GM12891 (cell line): ENCODE results near the gene DYRK2.

ENCODE experiments used
- PAX5 ChIP-seq: IDR thresholded peaks from 2 replicates; pipeline ENCODE4 v1.6.1; 2011; ENCODE audit warnings: low read length, moderate library complexity, mild to moderate bottlenecking; ENCODE audit not compliant: insufficient read depth, severe bottlenecking
- POLR2A ChIP-seq: IDR thresholded peaks from 2 replicates; pipeline ENCODE4 v1.6.1; 2011; ENCODE audit warnings: low read depth, low read length, control low read depth
- POLR2AphosphoS5 ChIP-seq: IDR thresholded peaks from 2 replicates; pipeline ENCODE4 v1.6.1; 2011; ENCODE audit warnings: low read depth, low read length, control low read depth
- POU2F2 ChIP-seq: IDR thresholded peaks from 2 replicates; pipeline ENCODE4 v1.6.1; 2011; ENCODE audit warnings: low read depth, mild to moderate bottlenecking, control low read depth, low read length, moderate library complexity
- SPI1 ChIP-seq: IDR thresholded peaks from 2 replicates; pipeline ENCODE4 v1.6.1; 2011; ENCODE audit warnings: low read depth, low read length, control low read depth
- TAF1 ChIP-seq: IDR thresholded peaks from 2 replicates; pipeline ENCODE4 v1.6.1; 2011; ENCODE audit warnings: low read depth, low read length, control low read depth

DNA sequence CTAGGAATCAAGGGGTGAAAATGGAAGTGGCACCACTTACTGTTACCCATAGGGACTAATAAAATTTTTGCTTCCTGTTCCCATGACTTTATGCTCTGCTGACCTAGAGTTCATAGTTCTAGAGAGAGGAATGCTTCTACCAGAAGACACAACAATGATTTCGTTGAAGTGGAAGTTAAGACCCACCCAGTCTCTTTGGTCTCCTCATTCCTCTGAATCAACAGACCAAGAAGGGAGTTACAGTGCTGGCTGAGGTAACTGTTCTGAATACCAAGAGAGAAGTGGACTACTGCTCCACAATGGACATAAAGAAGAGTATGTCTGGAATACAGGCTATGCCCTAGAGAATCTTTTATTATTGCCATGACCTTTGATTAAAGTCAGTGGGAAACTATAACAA, 23.5 kb upstream of the DYRK2 start:
- TF ChIP-seq POLR2AphosphoS5 (no peak), TAF1 (no peak), POLR2A (no peak), PAX5 (no peak), SPI1 (no peak), POU2F2 (no peak)
